HEK293 (cell line): Measurements from ENCODE around the gene CEP350.

Experiments
- CTCF ChIA-PET: fragments of 350-600 bp; formaldehyde crosslinking; extraction: SDS; loops from one replicate; lab custom pipeline; 2021; ENCODE audit warnings: antibody characterized with exemption; lab: Yijun Ruan, JAX
- POLR2A ChIA-PET: fragments of 300-600 bp; formaldehyde crosslinking; extraction: SDS; loops from one replicate; lab custom pipeline; 2020; ENCODE audit warnings: antibody characterized with exemption, inconsistent platforms; lab: Yijun Ruan, JAX
- H3K27ac ChIP-seq: fragments of 200-500 bp; sonication (Bioruptor generic); 2 replicates; pipeline ENCODE4 v1.5.1; 2014; ENCODE audit warnings: low read depth, low read length, control low read depth, inconsistent platforms; ENCODE audit errors: extremely low read depth
- H3K36me3 ChIP-seq, 2 experiments: fragments of 200-500 bp in 1 of 2; sonication (Bioruptor generic) in 1 of 2; 1 replicate in 1 of 2; 2 replicates in 1 of 2; pipeline ENCODE4 v1.5.1; 2014 to 2017; ENCODE audit warnings: inconsistent platforms in 2 of 2, low read length in 2 of 2; ENCODE audit not compliant: control insufficient read depth in 2 of 2, insufficient read depth in 1 of 2
- H3K4me1 ChIP-seq: fragments of 200-500 bp; sonication (Bioruptor generic); 2 replicates; pipeline ENCODE4 v1.5.1; 2014; ENCODE audit warnings: mild to moderate bottlenecking, low read length, inconsistent platforms; ENCODE audit not compliant: control insufficient read depth, insufficient read depth
- H3K4me3 ChIP-seq: 2 replicates; pipeline ENCODE4 v1.5.1; 2011; ENCODE audit warnings: low read depth, mild to moderate bottlenecking, control low read depth, low read length, moderate library complexity
- H3K9me3 ChIP-seq: fragments of 200-500 bp; sonication (Bioruptor generic); 2 replicates; pipeline ENCODE4 v1.5.1; 2014; ENCODE audit warnings: low read depth, low read length, inconsistent platforms; ENCODE audit not compliant: control insufficient read depth, insufficient read depth
- AEBP2 ChIP-seq: fragments of 450-650 bp; formaldehyde crosslinking; IDR thresholded peaks from 2 replicates; pipeline ENCODE4 v1.5.1; 2016; ENCODE audit warnings: missing biosample characterization, missing genetic modification characterization, borderline replicate concordance
- CTCF ChIP-seq: fragments of 450-650 bp; formaldehyde crosslinking; IDR thresholded peaks from 2 replicates; pipeline ENCODE4 v1.5.1; 2016; ENCODE audit warnings: missing biosample characterization, missing genetic modification characterization
- GLI2 ChIP-seq: fragments of 450-650 bp; formaldehyde crosslinking; IDR thresholded peaks from 2 replicates; pipeline ENCODE4; 2017; ENCODE audit warnings: missing biosample characterization, missing genetic modification characterization, low read depth, borderline replicate concordance
- OSR2 ChIP-seq: fragments of 450-650 bp; formaldehyde crosslinking; IDR thresholded peaks from 2 replicates; pipeline ENCODE4 v1.5.1; 2016; ENCODE audit warnings: missing biosample characterization, missing genetic modification characterization
- PBX3 ChIP-seq: sonication (generic); formaldehyde crosslinking; IDR thresholded peaks from 2 replicates; pipeline ENCODE4 v1.8.1; 2022; ENCODE audit warnings: mild to moderate bottlenecking, moderate library complexity, missing genetic modification reagents
- REPIN1 ChIP-seq: fragments of 450-650 bp; formaldehyde crosslinking; IDR thresholded peaks from 2 replicates; pipeline ENCODE4 v1.5.1; 2017; ENCODE audit warnings: missing biosample characterization, missing genetic modification characterization, low read depth
- ZBTB21 ChIP-seq: fragments of 450-650 bp; formaldehyde crosslinking; IDR thresholded peaks from 2 replicates; pipeline ENCODE4 v1.5.1; 2017; ENCODE audit warnings: missing biosample characterization, missing genetic modification characterization
- ZEB2 ChIP-seq: fragments of 450-650 bp; formaldehyde crosslinking; IDR thresholded peaks from 2 replicates; pipeline ENCODE4 v1.5.1; 2016; ENCODE audit warnings: missing biosample characterization, missing genetic modification characterization
- ZNF121 ChIP-seq: fragments of 450-650 bp; formaldehyde crosslinking; IDR thresholded peaks from 2 replicates; pipeline ENCODE4 v1.5.1; 2016; ENCODE audit warnings: missing biosample characterization, missing genetic modification characterization
- ZNF155 ChIP-seq: fragments of 450-650 bp; formaldehyde crosslinking; IDR thresholded peaks from 2 replicates; pipeline ENCODE4 v1.5.1; 2016; ENCODE audit warnings: missing biosample characterization, missing genetic modification characterization
- ZNF19 ChIP-seq: fragments of 450-650 bp; formaldehyde crosslinking; IDR thresholded peaks from 2 replicates; pipeline ENCODE4; 2016; ENCODE audit warnings: missing biosample characterization, missing genetic modification characterization, low read depth
- ZNF214 ChIP-seq: fragments of 450-650 bp; formaldehyde crosslinking; IDR thresholded peaks from 2 replicates; pipeline ENCODE4 v1.5.1; 2017; ENCODE audit warnings: missing biosample characterization, mild to moderate bottlenecking, missing genetic modification characterization, borderline replicate concordance
- ZNF23 ChIP-seq: fragments of 450-650 bp; formaldehyde crosslinking; IDR thresholded peaks from 2 replicates; pipeline ENCODE4 v1.5.1; 2016; ENCODE audit warnings: missing biosample characterization, missing genetic modification characterization, borderline replicate concordance
- ZNF24 ChIP-seq: fragments of 450-650 bp; formaldehyde crosslinking; IDR thresholded peaks from 2 replicates; pipeline ENCODE4 v1.5.1; 2016; ENCODE audit warnings: missing biosample characterization, missing genetic modification characterization
- ZNF394 ChIP-seq: fragments of 450-650 bp; formaldehyde crosslinking; IDR thresholded peaks from 2 replicates; pipeline ENCODE4 v1.5.1; 2016; ENCODE audit warnings: missing biosample characterization, missing genetic modification characterization, mild to moderate bottlenecking, moderate library complexity, borderline replicate concordance
- ZNF416 ChIP-seq: fragments of 450-650 bp; formaldehyde crosslinking; IDR thresholded peaks from 2 replicates; pipeline ENCODE4 v1.5.1; 2016; ENCODE audit warnings: missing biosample characterization, missing genetic modification characterization
- ZNF433 ChIP-seq: fragments of 450-650 bp; formaldehyde crosslinking; IDR thresholded peaks from 2 replicates; pipeline ENCODE4 v1.5.1; 2016; ENCODE audit warnings: missing biosample characterization, missing genetic modification characterization, low read depth
- ZNF514 ChIP-seq: fragments of 450-650 bp; formaldehyde crosslinking; IDR thresholded peaks from 2 replicates; pipeline ENCODE4 v1.5.1; 2016; ENCODE audit warnings: missing biosample characterization, missing genetic modification characterization
- ZNF529 ChIP-seq: fragments of 450-650 bp; formaldehyde crosslinking; IDR thresholded peaks from 2 replicates; pipeline ENCODE4 v1.5.1; 2017; ENCODE audit warnings: missing genetic modification characterization, missing biosample characterization; ENCODE audit not compliant: insufficient replicate concordance
- ZNF544 ChIP-seq: fragments of 450-650 bp; formaldehyde crosslinking; IDR thresholded peaks from 2 replicates; pipeline ENCODE4 v1.5.0; 2017; ENCODE audit warnings: missing biosample characterization, missing genetic modification characterization
- ZNF629 ChIP-seq: fragments of 450-650 bp; formaldehyde crosslinking; IDR thresholded peaks from 2 replicates; pipeline ENCODE4 v1.5.1; 2017; ENCODE audit warnings: missing biosample characterization, missing genetic modification characterization
- ZNF701 ChIP-seq: fragments of 450-650 bp; formaldehyde crosslinking; IDR thresholded peaks from 2 replicates; pipeline ENCODE4 v1.5.1; 2016; ENCODE audit warnings: missing biosample characterization, missing genetic modification characterization
- ZNF76 ChIP-seq: fragments of 450-650 bp; formaldehyde crosslinking; IDR thresholded peaks from 2 replicates; pipeline ENCODE4; 2016; ENCODE audit warnings: low read depth, missing biosample characterization, missing genetic modification characterization, borderline replicate concordance
- ZNF768 ChIP-seq: fragments of 450-650 bp; formaldehyde crosslinking; IDR thresholded peaks from 2 replicates; pipeline ENCODE4 v1.5.1; 2018; ENCODE audit warnings: missing biosample characterization, mild to moderate bottlenecking, missing genetic modification characterization
- ZSCAN4 ChIP-seq: fragments of 450-650 bp; formaldehyde crosslinking; IDR thresholded peaks from 2 replicates; pipeline ENCODE4 v1.5.1; 2017; ENCODE audit warnings: missing biosample characterization, missing genetic modification characterization
- ZXDB ChIP-seq: fragments of 450-650 bp; formaldehyde crosslinking; IDR thresholded peaks from 2 replicates; pipeline ENCODE4 v1.5.1; 2016; ENCODE audit warnings: missing biosample characterization, missing genetic modification characterization

Gene CEP350

GRCh38 chr1:180141381-180141934 is 186.8 kb downstream of the CEP350 start:
- no peak overlapping the region for H3K27ac ChIP-seq
- CTCF ChIA-PET: interaction anchor here (0.5 kb wide), 1 partner anchor 1086 kb away, joined by 4 read pairs; no protein-coding TSS in a partner anchor
- POLR2A ChIA-PET: no interaction called here
- H3K4me3 ChIP-seq: no peak overlapping the region
- no peaks in the 10 kb centered on the region for H3K4me1 ChIP-seq
- no peaks in the 10 kb centered on the region for H3K36me3 ChIP-seq
- H3K9me3 ChIP-seq: no peaks in the 10 kb centered on the region
- TF ChIP-seq ZNF433 (tag by site-specific recombination) (no peak), ZEB2 (no peak), ZNF629 (tag by site-specific recombination) (no peak), ZNF76 (tag by site-specific recombination) (no peak), PBX3 (CRISPR knock-in tag) (no peak), ZNF416 (tag by site-specific recombination) (no peak), ZNF701 (tag by site-specific recombination) (no peak), GLI2 (no peak), AEBP2 (tag by site-specific recombination) (no peak), ZNF394 (tag by site-specific recombination) (no peak), ZNF514 (tag by site-specific recombination) (no peak), ZNF155 (tag by site-specific recombination) (no peak)
- TF ChIP-seq, all 188 proteins: peak for 0

GRCh38 chr1:180143359-180143758 is 188.7 kb downstream of the CEP350 start:
- Histone ChIP-seq H3K36me3 (no peaks in the 10 kb centered on the region), H3K4me1 (no peaks in the 10 kb centered on the region), H3K9me3 (no peaks in the 10 kb centered on the region), H3K4me3 (no peak overlapping the region), H3K27ac (no peak overlapping the region)
- POLR2A ChIA-PET: interaction anchor here (0.7 kb wide), 1 partner anchor 36 kb away, joined by 4 read pairs; no protein-coding TSS in a partner anchor
- no peak for TF ChIP-seq OSR2 (tag by site-specific recombination)
- TF ChIP-seq CTCF (tag by site-specific recombination): no peak
- TF ChIP-seq ZXDB: no peak
- TF ChIP-seq ZNF214 (tag by site-specific recombination): no peak
- CTCF ChIA-PET: no interaction called here

- Histone ChIP-seq H3K36me3 (no peaks in the 10 kb centered on the region), H3K27ac (no peak overlapping the region), H3K4me3 (no peak overlapping the region), H3K4me1 (no peaks in the 10 kb centered on the region), H3K9me3 (no peaks in the 10 kb centered on the region)
- ChIA-PET POLR2A (no interaction called here), CTCF (interaction anchor here (0.9 to 1.4 kb wide), 3 partner anchors 12 to 37 kb away, joined by 3 to 5 read pairs (median 4); no protein-coding TSS in a partner anchor)
- TF ChIP-seq ZEB2 (no peak), ZNF19 (tag by site-specific recombination) (no peak), ZNF23 (tag by site-specific recombination) (no peak), ZNF529 (tag by site-specific recombination) (no peak), REPIN1 (tag by site-specific recombination) (no peak), ZNF394 (tag by site-specific recombination) (no peak), ZNF544 (tag by site-specific recombination) (no peak), ZBTB21 (tag by site-specific recombination) (no peak), ZNF768 (no peak), ZNF24 (no peak), ZSCAN4 (tag by site-specific recombination) (no peak), ZNF121 (tag by site-specific recombination) (no peak)
Measured at GRCh38 chr1:180144659-180145357, 190.2 kb downstream of the CEP350 start.
